IPS-18a (cell line): ENCODE data around the gene LRP1.

ENCODE experiments used
- H3K27ac ChIP-seq: one replicate; pipeline ENCODE4 v1.5.1; 2013; ENCODE audit warnings: low read length
- H3K27me3 ChIP-seq: one replicate; pipeline ENCODE4 v1.6.1; 2013; ENCODE audit warnings: mild to moderate bottlenecking, low read length; ENCODE audit not compliant: control insufficient read depth, insufficient read depth
- H3K36me3 ChIP-seq: one replicate; pipeline ENCODE4 v1.6.1; 2013; ENCODE audit warnings: low read depth, low read length; ENCODE audit not compliant: control insufficient read depth
- H3K4me1 ChIP-seq: one replicate; pipeline ENCODE4 v1.6.1; 2013; ENCODE audit warnings: low read depth, low read length; ENCODE audit not compliant: control insufficient read depth
- H3K4me3 ChIP-seq: one replicate; pipeline ENCODE4 v1.5.1; 2013; ENCODE audit warnings: low read length
- H3K9ac ChIP-seq: one replicate; pipeline ENCODE4 v1.6.1; 2013; ENCODE audit warnings: mild to moderate bottlenecking, low read length, moderate library complexity
- H3K9me3 ChIP-seq: one replicate; pipeline ENCODE4 v1.6.1; 2013; ENCODE audit warnings: low read depth, low read length; ENCODE audit not compliant: control insufficient read depth

LRP1 gene

GRCh38 chr12:57230381-57231155 is 102.3 kb downstream of the LRP1 start:
- Histone ChIP-seq H3K9ac (peak overlapping the region; percentile 100), H3K4me1 (peaks cover 30% of the 10 kb centered on the region), H3K4me3 (peak overlapping the region; percentile 97), H3K27me3 (peaks cover 74% of the 10 kb centered on the region), H3K9me3 (no peaks in the 10 kb centered on the region), H3K36me3 (peaks cover 38% of the 10 kb centered on the region), H3K27ac (peak overlapping the region; percentile 98)

GRCh38 chr12:57231276-57232021 is 103.2 kb downstream of the LRP1 start:
- H3K4me1 ChIP-seq, result peaks cover 31% of the 10 kb centered on the region
- H3K4me3 ChIP-seq, result peak overlapping the region; percentile 97
- no peak overlapping the region for H3K27ac ChIP-seq
- peak overlapping the region; percentile 100 for H3K9ac ChIP-seq
- peaks cover 38% of the 10 kb centered on the region for H3K36me3 ChIP-seq
- no peaks in the 10 kb centered on the region for H3K9me3 ChIP-seq
- peaks cover 74% of the 10 kb centered on the region for H3K27me3 ChIP-seq

- Histone ChIP-seq H3K27me3 (peaks cover 74% of the 10 kb centered on the region), H3K9ac (no peak overlapping the region), H3K27ac (no peak overlapping the region), H3K9me3 (no peaks in the 10 kb centered on the region), H3K4me3 (no peak overlapping the region), H3K4me1 (peaks cover 25% of the 10 kb centered on the region), H3K36me3 (peaks cover 38% of the 10 kb centered on the region)
These were observed 104.0 kb downstream of the LRP1 start for GRCh38 chr12:57232156-57232756.

GRCh38 chr12:57233357-57234232 is 105.3 kb downstream of the LRP1 start:
- Histone ChIP-seq H3K27me3 (peaks cover 74% of the 10 kb centered on the region), H3K9ac (no peak overlapping the region), H3K9me3 (no peaks in the 10 kb centered on the region), H3K36me3 (peaks cover 38% of the 10 kb centered on the region), H3K27ac (no peak overlapping the region), H3K4me3 (no peak overlapping the region), H3K4me1 (peaks cover 24% of the 10 kb centered on the region)

GRCh38 chr12:57234233-57234570 is 105.9 kb downstream of the LRP1 start:
- no peak overlapping the region for H3K27ac ChIP-seq
- H3K4me3 ChIP-seq, result no peak overlapping the region
- H3K4me1 ChIP-seq, result peaks cover 21% of the 10 kb centered on the region
- H3K9ac ChIP-seq, result no peak overlapping the region
- H3K36me3 ChIP-seq, result peaks cover 38% of the 10 kb centered on the region
- no peaks in the 10 kb centered on the region for H3K9me3 ChIP-seq
- peaks cover 74% of the 10 kb centered on the region for H3K27me3 ChIP-seq

- H3K27me3 ChIP-seq, result peaks cover 77% of the 10 kb centered on the region
- no peak overlapping the region for H3K9ac ChIP-seq
- H3K9me3 ChIP-seq, result no peaks in the 10 kb centered on the region
- H3K4me1 ChIP-seq, result peaks cover 24% of the 10 kb centered on the region
- H3K4me3 ChIP-seq, result no peak overlapping the region
- H3K27ac ChIP-seq, result no peak overlapping the region
- H3K36me3 ChIP-seq, result peaks cover 38% of the 10 kb centered on the region
These were observed 106.3 kb downstream of the LRP1 start for GRCh38 chr12:57234571-57235016.

GRCh38 chr12:57235017-57235727 is 106.9 kb downstream of the LRP1 start:
- Histone ChIP-seq H3K27me3 (peaks cover 83% of the 10 kb centered on the region), H3K36me3 (peaks cover 38% of the 10 kb centered on the region), H3K4me1 (peaks cover 27% of the 10 kb centered on the region), H3K9ac (no peak overlapping the region), H3K27ac (no peak overlapping the region), H3K9me3 (no peaks in the 10 kb centered on the region), H3K4me3 (no peak overlapping the region)

- no peak overlapping the region for H3K9ac ChIP-seq
- H3K4me1 ChIP-seq, result peaks cover 24% of the 10 kb centered on the region
- peaks cover 88% of the 10 kb centered on the region for H3K27me3 ChIP-seq
These were observed 107.4 kb downstream of the LRP1 start for GRCh38 chr12:57235728-57236131.

GRCh38 chr12:57236201-57236924 is 108.1 kb downstream of the LRP1 start:
- Histone ChIP-seq H3K27ac (no peak overlapping the region), H3K9ac (no peak overlapping the region), H3K4me3 (no peak overlapping the region), H3K36me3 (peaks cover 32% of the 10 kb centered on the region), H3K4me1 (peaks cover 25% of the 10 kb centered on the region), H3K27me3 (peaks cover 95% of the 10 kb centered on the region), H3K9me3 (peaks cover 3% of the 10 kb centered on the region)

More at GRCh38 chr12:57235728-57236131, 107.4 kb downstream of the LRP1 start:
- Histone ChIP-seq H3K9me3 (peaks cover 1% of the 10 kb centered on the region), H3K4me3 (no peak overlapping the region), H3K36me3 (peaks cover 38% of the 10 kb centered on the region), H3K27ac (no peak overlapping the region)

GRCh38 chr12:57236925-57237595 is 108.8 kb downstream of the LRP1 start:
- Histone ChIP-seq H3K27ac (no peak overlapping the region), H3K36me3 (peaks cover 26% of the 10 kb centered on the region), H3K27me3 (peaks cover 99% of the 10 kb centered on the region), H3K9ac (no peak overlapping the region), H3K4me3 (no peak overlapping the region), H3K9me3 (peaks cover 3% of the 10 kb centered on the region), H3K4me1 (peaks cover 26% of the 10 kb centered on the region)
